Stomach (tissue), 19 donors: ENCODE results near the gene STK33. TPM values are rescaled to one million over a fixed set of nuclear protein-coding genes. Genes with fewer than 3 reads are reported as not detected.

ENCODE experiments used
- DNase-seq, 2 donors: peaks; one replicate each; pipeline versions ENCODE4 v3.0.0 to v3.0.0-alpha.2; 2013 to 2019
- H3K27ac ChIP-seq, 5 donors: fragments of 200-600 bp in 4 of 5; sonication (generic) in 4 of 5; one replicate each; pipeline ENCODE4 v1.5.1; 2013 to 2019; ENCODE audit warnings: mild to moderate bottlenecking in 1 of 5, moderate library complexity in 1 of 5
- H3K27me3 ChIP-seq, 3 donors: fragments of 200-600 bp; sonication (generic); one replicate each; pipeline ENCODE4 v1.5.1; 2017 to 2019; ENCODE audit warnings: mixed run types in 1 of 3
- H3K36me3 ChIP-seq, 4 donors: fragments of 200-600 bp; sonication (generic); 1 replicate in 3 of 4; 2 replicates in 1 of 4; pipeline ENCODE4 v1.5.1; 2016 to 2019
- H3K4me1 ChIP-seq, 4 donors: fragments of 200-600 bp; sonication (generic); one replicate each; pipeline ENCODE4 v1.5.1; 2016 to 2019
- H3K4me3 ChIP-seq, 4 donors: fragments of 200-600 bp; sonication (generic) in 3 of 4; one replicate each; pipeline ENCODE4 v1.5.1; 2016 to 2019; ENCODE audit warnings: mild to moderate bottlenecking in 1 of 4
- H3K9me3 ChIP-seq, 4 donors: fragments of 200-600 bp; sonication (generic); one replicate each; pipeline ENCODE4 v1.5.1; 2016 to 2019
- CTCF ChIP-seq, 7 experiments: fragments of 450-650 bp in 4 of 7; fragments of 200-600 bp in 3 of 7; sonication (generic) in 3 of 7; IDR thresholded peaks; one replicate each; pipeline ENCODE4 v1.5.1; 2016 to 2019; ENCODE audit warnings: antibody characterized with exemption in 7 of 7, control low read depth in 2 of 7, mild to moderate bottlenecking in 1 of 7
- EP300 ChIP-seq: sonication (generic); formaldehyde crosslinking; IDR thresholded peaks from one replicate; pipeline ENCODE4 v1.6.1; 2017; ENCODE audit warnings: antibody characterized with exemption
- POLR2A ChIP-seq, 4 donors: fragments of 450-650 bp; IDR thresholded peaks; one replicate each; pipeline ENCODE4 v1.6.1; 2016; ENCODE audit warnings: antibody characterized with exemption in 4 of 4, control low read depth in 2 of 4, mild to moderate bottlenecking in 1 of 4, moderate library complexity in 1 of 4
- POLR2AphosphoS5 ChIP-seq, 3 donors: sonication (generic); formaldehyde crosslinking; IDR thresholded peaks; one replicate each; pipeline ENCODE4 v1.6.1; 2016; ENCODE audit warnings: antibody characterized with exemption in 3 of 3
- WGBS, 5 donors: extraction: QIAGEN DNeasy Blood & Tissue Kit in 3 of 5; methylation state at CpG; one replicate each; pipeline versions ENCODE4 v1.1.5 to v1.1.7; 2013 to 2018; 5-methylcytosine and 5-hydroxymethylcytosine counted together
- intact Hi-C: fragments of 100-400 bp; cut with DNase I; formaldehyde crosslinking; loops from one replicate; pipeline ENCODE4 v1.15.1; 2023; ENCODE audit warnings: low total_unique reads
- long read RNA-seq, 10 donors: transcript quantifications; one replicate each; lab custom pipeline, GENCODE V29; 2026
- polyA plus RNA-seq, 3 donors: library from polyadenylated mRNA; stranded (reverse); fragments of 200-250 nt; gene quantifications; one replicate each; pipeline ENCODE4 v1.2.3, GENCODE V29; 2013
- total RNA-seq, 5 donors: library from RNA; depleted of rRNA; stranded (reverse); fragments of >200 nt; gene quantifications; one replicate each; pipeline versions ENCODE4 v1.1.0 to v1.2.3, GENCODE V29; 2014 to 2016
- donor health status: healthy with polysubstance abuse.
- donor health status: Bipolar disorder and iron deficiency.
- donor health status: healthy.

Gene STK33
- 10 to 100 TPM in 4 of 5 donors, not detected in 1; 10.9 to 21.3 (median 15.3) TPM for total RNA-seq
- 1 to 10 TPM; 3.1 to 7.2 (median 4.7) TPM for polyA plus RNA-seq
- long read RNA-seq, donor 1: 0 reads
- long read RNA-seq, donor 2, partial matches to known transcripts: 0 of 1 reads
- long read RNA-seq, donor 2, other reads (novel, unspliced or antisense): 0 of 1 reads
- long read RNA-seq, donor 3: 0 reads
- long read RNA-seq, donor 4, full-length matches to known transcripts: 1 of 1 reads
- long read RNA-seq, donor 4, partial matches to known transcripts: 0 of 1 reads
- long read RNA-seq, donor 4, other reads (novel, unspliced or antisense): 0 of 1 reads
- long read RNA-seq, donor 5: 0 reads
- long read RNA-seq, donor 6: 0 reads
- long read RNA-seq, donor 7: 0 reads
- long read RNA-seq, donor 8: 0 reads
- long read RNA-seq, donor 9: 0 reads
- long read RNA-seq, donor 10: 0 reads

- 4 to 8% (median 4%) methylated on average over 39 to 55 of the region's 55 CpGs for WGBS, 5 donors
- H3K27me3 ChIP-seq: peaks cover 0 to 10% (median 7%) of the 10 kb centered on the region in 3 donors
- intact Hi-C loops: no loop called here
These were observed at the start of gene STK33 for GRCh38 chr11:8593935-8594909. Gene STK33 (minus strand): TSS chr11:8594228. CDS start chr11:8474905, 119,323 bp downstream.

GRCh38 chr11:8642196-8642841, 48.3 kb upstream of the STK33 start:
- no peak overlapping the region for H3K27ac ChIP-seq
- peaks cover 0 to 15% (median 1%) of the 10 kb centered on the region in 4 donors for H3K4me1 ChIP-seq
- 45 to 64% (median 55%) methylated on average over 5 of the region's 5 CpGs for WGBS, 5 donors
- no peaks in the 10 kb centered on the region for H3K27me3 ChIP-seq
- peak in 1 of 2 donors; percentile 19 for DNase-seq
- TF ChIP-seq EP300 (no peak), POLR2AphosphoS5 (IDR thresholded peaks at IDR 0.05) (no peak), POLR2A (IDR thresholded peaks at IDR 0.05) (no peak), CTCF (IDR thresholded peaks at IDR 0.05) (no peak)
- H3K4me3 ChIP-seq: no peak overlapping the region
- no peaks in the 10 kb centered on the region for H3K9me3 ChIP-seq
- peaks cover 6 to 97% (median 93%) of the 10 kb centered on the region in 4 donors for H3K36me3 ChIP-seq
- intact Hi-C loops: no loop called here

More at GRCh38 chr11:8593935-8594909, at the start of gene STK33:
- TF ChIP-seq POLR2A (IDR thresholded peaks at IDR 0.05) (no peak), EP300 (no peak), POLR2AphosphoS5 (IDR thresholded peaks at IDR 0.05) (peak in 2 of 3 donors; percentile 22 to 37)
- H3K36me3 ChIP-seq: no peaks in the 10 kb centered on the region
- peak; percentile 66 to 89 for DNase-seq
- H3K9me3 ChIP-seq: no peaks in the 10 kb centered on the region
- H3K27ac ChIP-seq: peak within 1 kb of the TSS in 3 of 5 donors; percentile 42 to 77 (median 44)
- H3K4me1 ChIP-seq: peaks cover 0 to 30% (median 19%) of the 10 kb centered on the region in 4 donors
- peak within 1 kb of the TSS; percentile 66 to 81 (median 72) for H3K4me3 ChIP-seq

- H3K4me3 ChIP-seq: no peak overlapping the region
- H3K27me3 ChIP-seq: no peaks in the 10 kb centered on the region
- peaks cover 0 to 3% (median 0%) of the 10 kb centered on the region in 4 donors for H3K9me3 ChIP-seq
- peaks cover 0 to 15% (median 1%) of the 10 kb centered on the region in 4 donors for H3K4me1 ChIP-seq
- intact Hi-C loops: no loop called here
- no peak for TF ChIP-seq EP300
- no peak for TF ChIP-seq CTCF (IDR thresholded peaks at IDR 0.05)
- TF ChIP-seq POLR2AphosphoS5 (IDR thresholded peaks at IDR 0.05): no peak
- no peak for TF ChIP-seq POLR2A (IDR thresholded peaks at IDR 0.05)
- peaks cover 6 to 98% (median 94%) of the 10 kb centered on the region in 4 donors for H3K36me3 ChIP-seq
- no peak for DNase-seq
- no peak overlapping the region for H3K27ac ChIP-seq
- 84 to 98% (median 92%) methylated on average over 2 of the region's 2 CpGs for WGBS, 5 donors
These were observed 47.3 kb upstream of the STK33 start for GRCh38 chr11:8641332-8641731.

- 57 to 76% (median 63%) methylated on average over 5 of the region's 5 CpGs for WGBS, 5 donors
- no peak overlapping the region for H3K4me3 ChIP-seq
- H3K27ac ChIP-seq: no peak overlapping the region
- H3K36me3 ChIP-seq: peaks cover 6 to 98% (median 94%) of the 10 kb centered on the region in 4 donors
- intact Hi-C loops: no loop called here
- peaks cover 0 to 9% (median 0%) of the 10 kb centered on the region in 4 donors for H3K9me3 ChIP-seq
- no peak for DNase-seq
- no peaks in the 10 kb centered on the region for H3K27me3 ChIP-seq
- TF ChIP-seq POLR2AphosphoS5 (IDR thresholded peaks at IDR 0.05): no peak
- TF ChIP-seq CTCF (IDR thresholded peaks at IDR 0.05): no peak
- H3K4me1 ChIP-seq: peaks cover 0 to 15% (median 1%) of the 10 kb centered on the region in 4 donors
These were observed 46.4 kb upstream of the STK33 start for GRCh38 chr11:8640267-8640906.
